Colonic mucosa (tissue), 4 donors: ENCODE measurements around the gene MRPS33. TPM values are rescaled to one million over a fixed set of nuclear protein-coding genes. Genes with fewer than 3 reads are reported as not detected.
"Not testable (repeated sequence)": the region's sequence is repeated elsewhere in the genome, so short reads cannot be mapped to it uniquely, and the experiment has no call there.

Experiments used
- DNase-seq: peaks from one replicate; pipeline ENCODE4 v3.0.0-alpha.2; 2020
- H3K27ac ChIP-seq: fragments of 200-600 bp; one replicate; pipeline ENCODE4 v1.8.0; 2021
- H3K27me3 ChIP-seq: fragments of 200-600 bp; one replicate; pipeline ENCODE4 v1.8.0; 2021
- H3K36me3 ChIP-seq: fragments of 200-600 bp; one replicate; pipeline ENCODE4 v1.8.0; 2021
- H3K4me1 ChIP-seq: fragments of 200-600 bp; one replicate; pipeline ENCODE4 v1.8.0; 2021; ENCODE audit warnings: mild to moderate bottlenecking
- H3K4me3 ChIP-seq: fragments of 200-600 bp; one replicate; pipeline ENCODE4 v1.8.0; 2021
- H3K9ac ChIP-seq, 2 donors: one replicate each; pipeline ENCODE4 v1.7.0; 2013; ENCODE audit warnings: control low read depth in 2 of 2, low read depth in 2 of 2, low read length in 2 of 2
- H3K9me3 ChIP-seq: fragments of 200-600 bp; one replicate; pipeline ENCODE4 v1.8.0; 2021
- intact Hi-C: fragments of 100-400 bp; cut with DNase I; formaldehyde crosslinking; loops from one replicate; pipeline ENCODE4 v1.14.1; 2022
- total RNA-seq, 2 donors: library from RNA; stranded (reverse); fragmentation: NEBNext Ultra II Directional in 1 of 2; extraction: Animal tissue kit (Norgen Biotek cat#: 25700) in 1 of 2; gene quantifications; one replicate each; pipeline ENCODE4 v1.2.1, GENCODE V29; 2021
- TF ChIP-seq, protein P1 (sequence below): fragments of 200-600 bp; IDR thresholded peaks from one replicate; pipeline ENCODE4 v1.8.0; 2022; ENCODE audit warnings: antibody characterized with exemption, mild to moderate bottlenecking
- donor health status: healthy.
- donor health status: DM: no; HTN: no; CAD: no.
- donor health status: DM: no; HTN: no; CAD: no.

MRPS33 gene
- total RNA-seq, 2 donors from 2014 or later = 77.3 to 123 TPM

DNA sequence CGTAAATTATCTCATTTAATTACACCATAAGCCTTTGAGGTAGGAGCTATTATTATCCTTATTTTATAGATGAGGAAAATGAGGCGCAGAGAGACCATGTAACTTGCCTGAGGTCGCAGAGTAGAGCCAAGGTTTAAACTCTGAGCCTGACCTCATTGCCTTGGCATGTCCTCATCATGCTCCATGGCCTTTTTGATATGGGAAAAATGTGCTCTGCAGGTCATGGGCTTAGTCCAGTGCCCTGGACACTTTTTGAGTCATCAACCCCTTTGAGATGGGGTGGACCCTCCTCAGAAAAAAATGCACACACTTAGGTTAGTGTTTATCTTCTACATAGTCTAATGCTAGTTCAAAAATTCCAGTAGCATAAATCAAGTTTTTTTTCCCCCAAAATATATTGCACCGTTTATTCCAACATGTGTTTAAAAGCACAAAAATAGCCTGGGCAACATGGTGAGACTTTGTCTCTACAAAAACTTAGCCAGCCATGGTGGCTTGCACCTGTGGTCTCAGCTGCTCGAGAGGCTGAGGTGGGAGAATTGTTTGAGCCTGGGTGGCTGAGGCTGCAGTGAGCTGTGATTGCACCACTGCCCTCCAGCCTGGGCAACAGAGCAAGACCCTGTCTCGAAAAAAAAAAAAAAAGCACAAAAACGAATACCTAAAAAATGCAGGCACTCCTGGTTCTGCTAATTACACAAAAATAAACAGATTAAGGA is 30.5 kb upstream of the MRPS33 start:
- no peaks in the 10 kb centered on the region for H3K4me1 ChIP-seq
- DNase-seq = no peak
- no peak overlapping the region for H3K4me3 ChIP-seq
- H3K9ac ChIP-seq = no peak overlapping the region
- no peaks in the 10 kb centered on the region for H3K36me3 ChIP-seq
- H3K9me3 ChIP-seq = no peaks in the 10 kb centered on the region
- TF ChIP-seq, protein P1, sequence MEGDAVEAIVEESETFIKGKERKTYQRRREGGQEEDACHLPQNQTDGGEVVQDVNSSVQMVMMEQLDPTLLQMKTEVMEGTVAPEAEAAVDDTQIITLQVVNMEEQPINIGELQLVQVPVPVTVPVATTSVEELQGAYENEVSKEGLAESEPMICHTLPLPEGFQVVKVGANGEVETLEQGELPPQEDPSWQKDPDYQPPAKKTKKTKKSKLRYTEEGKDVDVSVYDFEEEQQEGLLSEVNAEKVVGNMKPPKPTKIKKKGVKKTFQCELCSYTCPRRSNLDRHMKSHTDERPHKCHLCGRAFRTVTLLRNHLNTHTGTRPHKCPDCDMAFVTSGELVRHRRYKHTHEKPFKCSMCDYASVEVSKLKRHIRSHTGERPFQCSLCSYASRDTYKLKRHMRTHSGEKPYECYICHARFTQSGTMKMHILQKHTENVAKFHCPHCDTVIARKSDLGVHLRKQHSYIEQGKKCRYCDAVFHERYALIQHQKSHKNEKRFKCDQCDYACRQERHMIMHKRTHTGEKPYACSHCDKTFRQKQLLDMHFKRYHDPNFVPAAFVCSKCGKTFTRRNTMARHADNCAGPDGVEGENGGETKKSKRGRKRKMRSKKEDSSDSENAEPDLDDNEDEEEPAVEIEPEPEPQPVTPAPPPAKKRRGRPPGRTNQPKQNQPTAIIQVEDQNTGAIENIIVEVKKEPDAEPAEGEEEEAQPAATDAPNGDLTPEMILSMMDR = no peak
- intact Hi-C loops = no loop called here
- no peak overlapping the region for H3K27ac ChIP-seq
- no peaks in the 10 kb centered on the region for H3K27me3 ChIP-seq

DNA sequence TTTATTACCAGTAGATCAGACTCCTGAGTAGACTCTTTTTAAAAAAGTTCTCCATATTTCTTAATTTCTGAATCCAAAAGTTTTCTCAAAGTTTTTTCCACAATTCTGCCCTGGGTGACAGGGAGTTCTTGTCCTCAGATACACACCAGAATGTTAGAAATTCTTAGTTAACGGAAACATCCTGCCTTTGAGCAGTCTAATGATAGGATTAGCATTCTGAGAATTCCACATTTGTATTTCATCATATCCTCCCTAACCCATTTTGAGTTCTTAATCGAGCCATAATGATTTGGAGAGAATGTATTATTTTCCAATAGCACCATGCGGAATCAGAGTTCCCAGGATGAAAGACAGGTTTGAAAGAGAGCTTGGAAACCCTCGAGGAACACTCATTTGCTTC is 28.9 kb upstream of the MRPS33 start:
- no peak overlapping the region for H3K27ac ChIP-seq
- intact Hi-C loops = no loop called here
- H3K27me3 ChIP-seq = no peaks in the 10 kb centered on the region
- H3K4me3 ChIP-seq = no peak overlapping the region
- H3K36me3 ChIP-seq = no peaks in the 10 kb centered on the region
- TF ChIP-seq, protein P1 = no peak
- DNase-seq = no peak
- H3K4me1 ChIP-seq = no peaks in the 10 kb centered on the region
- no peak overlapping the region for H3K9ac ChIP-seq
- H3K9me3 ChIP-seq = no peaks in the 10 kb centered on the region

DNA sequence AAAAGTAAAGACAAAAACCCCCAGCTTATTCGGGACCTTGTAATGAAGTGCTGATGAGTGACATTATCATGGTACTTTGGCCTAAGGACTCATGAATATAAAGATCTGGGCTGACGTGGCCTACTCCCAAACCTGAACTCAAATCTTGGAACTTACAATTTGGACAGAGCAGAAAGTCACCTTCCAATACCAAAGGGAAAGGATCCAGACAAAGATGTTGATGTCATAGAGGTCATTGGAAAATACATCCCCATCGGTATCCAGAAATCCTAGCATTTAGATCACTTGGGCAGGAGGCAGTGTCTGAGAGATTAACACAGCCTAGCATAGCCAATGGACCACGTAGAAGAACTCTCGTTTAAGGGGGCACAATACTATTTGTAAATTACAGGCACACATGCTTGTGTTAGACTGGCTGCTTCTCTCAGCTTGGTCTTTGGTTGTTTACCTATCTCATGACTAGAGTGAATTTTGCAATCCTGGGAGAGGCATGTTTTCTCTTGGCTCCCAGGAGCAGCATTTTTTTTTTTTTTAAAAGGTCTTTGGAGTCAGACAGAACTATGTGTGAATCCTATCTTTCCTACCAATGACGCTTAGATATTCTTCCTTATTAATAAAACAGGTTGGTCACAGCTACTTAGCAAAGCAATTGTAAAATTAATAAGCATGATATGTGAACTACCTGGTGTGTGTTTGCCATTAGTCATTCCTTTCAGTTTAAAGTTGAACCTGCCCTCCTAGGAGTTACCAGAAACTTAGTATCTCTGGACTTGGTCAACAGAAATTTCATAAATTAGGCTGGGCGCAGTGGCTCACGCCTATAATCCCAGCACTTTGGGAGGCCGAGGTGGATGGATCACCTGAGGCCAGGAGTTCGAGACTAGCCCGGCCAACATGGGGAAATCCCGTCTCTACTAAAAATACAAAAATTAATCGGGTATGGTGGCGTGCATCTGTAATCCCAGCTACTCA is 27.8 kb upstream of the MRPS33 start:
- DNase-seq = no peak
- Histone ChIP-seq H3K9ac (no peak overlapping the region), H3K27me3 (no peaks in the 10 kb centered on the region)

DNA sequence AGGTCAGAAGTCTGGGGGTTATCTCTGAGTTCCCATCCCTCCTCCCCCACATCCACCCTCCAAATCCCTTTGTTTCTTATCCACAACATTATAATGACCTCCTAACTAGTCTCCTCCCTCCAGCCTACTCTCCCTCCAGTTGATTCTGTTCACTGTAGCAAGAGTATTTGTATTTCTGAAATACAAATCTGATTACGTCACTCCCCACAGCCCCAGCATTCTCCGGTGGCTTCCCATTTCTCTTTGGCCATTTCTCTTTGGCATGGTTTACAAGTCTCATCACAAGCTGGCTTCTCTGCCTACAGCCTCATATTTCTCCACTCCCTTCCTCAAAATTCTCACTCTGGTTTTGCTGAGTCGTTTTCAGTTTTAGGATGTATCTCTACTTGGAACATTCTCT is 24.6 kb upstream of the MRPS33 start:
- DNase-seq = no peak
- H3K4me3 ChIP-seq = no peak overlapping the region
- intact Hi-C loops = no loop called here
- H3K4me1 ChIP-seq = no peaks in the 10 kb centered on the region
- no peaks in the 10 kb centered on the region for H3K36me3 ChIP-seq
- H3K9ac ChIP-seq = no peak overlapping the region
- no peaks in the 10 kb centered on the region for H3K9me3 ChIP-seq
- H3K27ac ChIP-seq = no peak overlapping the region
- no peaks in the 10 kb centered on the region for H3K27me3 ChIP-seq
- TF ChIP-seq, protein P1 = no peak

More for the DNA sequence above, 27.8 kb upstream of the MRPS33 start:
- Histone ChIP-seq H3K36me3 (no peaks in the 10 kb centered on the region), H3K27ac (no peak overlapping the region), H3K9me3 (no peaks in the 10 kb centered on the region), H3K4me3 (no peak overlapping the region), H3K4me1 (no peaks in the 10 kb centered on the region)
- intact Hi-C loops = no loop called here
- TF ChIP-seq, protein P1 = no peak

DNA sequence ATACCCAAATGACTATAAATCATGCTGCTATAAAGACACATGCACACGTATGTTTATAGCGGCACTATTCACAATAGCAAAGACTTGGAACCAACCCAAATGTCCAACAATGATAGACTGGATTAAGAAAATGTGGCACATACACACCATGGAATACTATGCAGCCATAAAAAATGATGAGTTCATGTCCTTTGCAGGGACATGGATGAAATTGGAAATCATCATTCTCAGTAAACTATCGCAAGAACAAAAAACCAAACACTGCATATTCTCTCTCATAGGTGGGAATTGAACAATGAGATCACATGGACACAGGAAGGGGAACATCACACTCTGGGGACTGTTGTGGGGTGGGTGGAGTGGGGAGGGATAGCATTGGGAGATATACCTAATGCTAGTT is 23.3 kb upstream of the MRPS33 start:
- H3K4me1 ChIP-seq, H3K9me3 ChIP-seq, H3K9ac ChIP-seq, DNase-seq, H3K27me3 ChIP-seq, H3K27ac ChIP-seq, intact Hi-C loops, H3K36me3 ChIP-seq, H3K4me3 ChIP-seq: not testable (repeated sequence)

DNA sequence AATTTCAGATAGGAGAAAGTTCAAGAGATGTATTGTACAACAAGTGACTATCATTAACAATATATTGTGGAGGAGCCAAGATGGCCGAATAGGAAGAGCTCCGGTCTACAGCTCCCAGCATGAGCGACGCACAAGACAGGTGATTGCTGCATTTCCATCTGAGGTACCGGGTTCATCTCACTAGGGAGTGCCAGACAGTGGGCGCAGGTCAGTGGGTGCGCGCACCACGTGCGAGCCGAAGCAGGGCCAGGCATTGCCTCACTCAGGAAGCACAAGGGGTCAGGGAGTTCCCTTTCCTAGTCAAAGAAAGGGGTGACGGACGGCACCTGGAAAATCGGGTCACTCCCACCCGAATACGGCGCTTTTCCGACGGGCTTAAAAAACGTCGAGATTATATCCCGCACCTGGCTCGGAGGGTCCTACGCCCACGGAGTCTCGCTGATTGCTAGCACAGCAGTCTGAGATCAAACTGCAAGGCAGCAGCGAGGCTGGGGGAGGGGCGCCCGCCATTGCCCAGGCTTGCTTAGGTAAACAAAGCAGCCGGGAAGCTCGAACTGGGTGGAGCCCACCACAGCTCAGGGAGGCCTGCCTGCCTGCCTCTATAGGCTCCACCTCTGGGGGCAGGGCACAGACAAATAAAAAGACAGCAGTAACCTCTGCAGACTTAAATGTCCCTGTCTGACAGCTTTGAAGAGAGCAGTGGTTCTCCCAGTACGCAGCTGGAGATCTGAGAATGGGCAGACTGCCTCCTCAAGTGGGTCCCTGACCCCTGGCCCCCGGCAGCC is 18.0 kb upstream of the MRPS33 start:
- H3K9ac ChIP-seq, H3K27ac ChIP-seq, H3K4me1 ChIP-seq, intact Hi-C loops, H3K4me3 ChIP-seq, H3K36me3 ChIP-seq, H3K27me3 ChIP-seq, DNase-seq, H3K9me3 ChIP-seq: not testable (repeated sequence)
